ENCODE data around the gene PRKRIP1.
"Not testable (repeated sequence)": the region's sequence is repeated elsewhere in the genome, so short reads cannot be mapped to it uniquely, and the experiment has no call there.

The PRKRIP1 gene

GRCh38 chr7:102456327-102456726 lies 60.2 kb downstream of the PRKRIP1 start:
- DNase-seq, result no peak

GRCh38 chr7:102457352-102457924 lies 61.3 kb downstream of the PRKRIP1 start:
- DNase-seq, result no peak

- DNase-seq, result no peak
Observed at GRCh38 chr7:102459221-102459844, 63.2 kb downstream of the PRKRIP1 start.

- no peak for DNase-seq
Observed at GRCh38 chr7:102460467-102460866, 64.3 kb downstream of the PRKRIP1 start.

DNA sequence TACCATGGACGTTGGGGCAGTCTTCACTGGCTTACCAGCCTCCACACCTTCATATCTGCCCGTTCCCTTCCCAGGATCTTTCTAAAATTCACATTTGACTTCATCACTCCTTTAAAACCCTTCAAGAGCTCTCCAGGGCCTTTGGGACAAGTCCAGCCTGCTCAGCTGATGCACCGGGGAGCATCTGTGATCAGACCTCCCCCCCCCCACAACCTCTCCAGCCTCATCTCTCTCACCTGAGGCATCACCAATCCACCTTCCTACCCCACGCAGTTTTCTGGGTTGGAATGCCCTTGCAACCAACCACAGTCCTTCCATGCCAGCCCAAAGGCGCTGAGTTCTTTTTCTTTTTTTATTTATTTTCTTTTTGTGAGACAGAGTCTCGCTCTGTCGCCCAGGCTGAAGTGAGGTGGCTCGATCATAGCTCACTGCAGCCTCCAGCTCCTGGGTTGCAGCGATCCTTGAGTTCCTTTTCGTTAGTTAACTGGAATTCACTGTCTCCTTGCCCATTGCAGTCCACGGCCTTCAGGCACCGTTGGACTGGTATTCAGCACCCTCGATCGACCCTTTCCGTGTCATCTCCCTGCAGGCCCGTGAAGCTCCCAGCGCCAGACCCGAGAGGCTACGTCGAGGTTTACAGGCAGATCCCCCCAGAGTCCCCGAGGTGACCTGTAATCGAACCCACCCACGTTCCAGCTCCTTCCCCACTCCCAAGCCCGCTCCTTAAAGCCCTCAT lies 67.8 kb downstream of the PRKRIP1 start:
- no peak for DNase-seq

DNA sequence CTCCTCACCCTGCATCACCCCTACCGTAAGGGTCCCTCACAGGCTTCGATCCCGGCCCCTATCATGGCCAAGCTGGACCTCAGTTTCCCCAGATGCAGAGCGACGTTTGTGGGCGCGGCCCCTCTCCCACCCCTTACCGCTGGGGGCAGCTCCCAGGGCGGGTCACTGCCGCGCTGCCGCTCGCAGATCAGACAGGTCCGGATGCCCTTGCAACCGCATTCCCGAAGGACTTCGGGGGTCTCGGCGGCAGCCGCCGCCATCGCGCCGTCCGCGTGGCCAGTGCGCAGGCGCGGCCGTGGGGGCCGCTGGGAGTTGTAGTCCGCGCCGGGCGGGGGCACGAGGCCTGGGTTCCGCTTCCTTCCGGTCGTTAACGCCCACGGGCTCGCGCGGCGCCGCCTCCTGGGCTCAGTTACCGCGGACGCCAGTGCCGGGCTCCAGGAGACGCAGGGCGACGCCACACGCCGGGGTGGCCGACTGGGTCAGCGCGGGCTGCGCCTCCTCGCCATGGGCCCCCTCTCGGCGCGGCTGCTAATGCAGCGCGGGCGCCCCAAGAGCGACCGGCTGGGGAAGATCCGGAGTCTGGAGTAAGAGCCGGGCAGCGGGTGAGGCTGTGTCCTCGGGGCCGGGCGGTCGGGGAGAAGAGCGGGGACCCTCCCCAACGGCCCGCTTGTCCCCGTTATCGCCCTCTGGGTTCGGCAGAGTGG lies 68.6 kb downstream of the PRKRIP1 start, which contains the start of the genes ALKBH4 and LRWD1:
TSS of gene ALKBH4 (minus strand) at position 287 of the 704 bp plus-strand sequence. CDS start at position 260, 27 bp downstream.
TSS of gene LRWD1 (plus strand) at position 408 of the 704 bp plus-strand sequence. CDS start at position 505, 97 bp downstream.
- peak; percentile 95 for DNase-seq

DNA sequence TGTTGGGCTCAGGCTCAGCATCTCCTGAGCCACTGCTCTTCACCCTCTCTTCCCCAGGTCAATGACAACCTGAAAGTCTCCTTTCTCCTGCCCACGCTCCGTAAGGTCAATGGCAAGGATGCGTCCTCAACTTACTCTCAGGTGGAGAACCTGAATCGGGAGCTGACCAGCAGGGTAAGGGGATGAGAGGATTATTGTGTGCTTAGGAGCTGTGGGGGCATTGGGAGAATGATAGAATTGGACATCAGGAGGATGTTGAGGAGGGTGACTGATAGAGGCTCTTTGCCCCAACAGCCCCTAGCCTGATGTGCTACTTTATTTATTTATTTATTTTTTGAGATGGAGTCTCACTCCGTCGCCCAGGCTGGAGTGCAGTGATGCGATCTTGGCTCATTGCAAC lies 69.9 kb downstream of the PRKRIP1 start:
- no peak for DNase-seq

DNA sequence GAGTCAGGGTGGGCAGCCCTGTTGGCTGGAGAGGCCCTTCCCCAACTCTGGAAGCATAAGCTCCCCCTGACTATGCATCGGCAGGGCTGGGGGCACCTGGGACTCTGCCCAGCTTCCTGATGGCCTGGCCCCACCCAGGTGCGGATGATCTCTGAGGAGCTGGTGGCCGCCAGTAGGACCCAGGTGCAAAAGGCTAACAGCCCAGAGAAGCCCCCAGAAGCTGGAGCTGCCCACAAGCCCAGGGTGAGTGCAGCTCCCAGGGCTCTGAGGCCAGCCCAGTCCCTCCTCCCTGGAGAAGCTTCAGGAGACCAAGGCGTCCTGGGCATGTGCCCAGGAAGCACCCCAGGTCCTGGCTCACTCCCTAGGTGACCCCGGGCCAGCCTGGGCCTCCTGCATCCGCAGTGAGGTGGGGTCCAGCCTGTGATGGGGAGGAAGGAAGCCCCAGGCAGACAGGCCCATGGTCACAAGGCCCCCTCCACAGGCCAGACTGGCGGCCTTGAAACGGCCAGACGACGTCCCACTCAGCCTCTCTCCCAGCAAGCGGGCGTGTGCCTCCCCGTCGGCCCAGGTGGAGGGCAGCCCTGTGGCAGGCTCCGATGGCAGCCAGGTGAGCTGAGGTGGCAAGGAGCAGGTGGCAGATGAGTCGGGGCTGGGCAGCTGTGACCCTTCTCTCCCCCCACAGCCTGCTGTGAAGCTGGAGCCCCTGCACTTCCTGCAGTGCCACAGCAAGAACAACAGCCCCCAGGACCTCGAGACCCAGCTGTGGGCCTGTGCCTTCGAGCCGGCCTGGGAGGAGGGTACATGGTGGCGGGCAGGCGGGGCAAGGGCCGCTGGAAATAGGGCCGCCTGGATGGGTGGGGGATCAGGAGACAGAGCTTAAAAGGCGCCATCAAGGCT lies 71.7 kb downstream of the PRKRIP1 start:
- no peak for DNase-seq

DNA sequence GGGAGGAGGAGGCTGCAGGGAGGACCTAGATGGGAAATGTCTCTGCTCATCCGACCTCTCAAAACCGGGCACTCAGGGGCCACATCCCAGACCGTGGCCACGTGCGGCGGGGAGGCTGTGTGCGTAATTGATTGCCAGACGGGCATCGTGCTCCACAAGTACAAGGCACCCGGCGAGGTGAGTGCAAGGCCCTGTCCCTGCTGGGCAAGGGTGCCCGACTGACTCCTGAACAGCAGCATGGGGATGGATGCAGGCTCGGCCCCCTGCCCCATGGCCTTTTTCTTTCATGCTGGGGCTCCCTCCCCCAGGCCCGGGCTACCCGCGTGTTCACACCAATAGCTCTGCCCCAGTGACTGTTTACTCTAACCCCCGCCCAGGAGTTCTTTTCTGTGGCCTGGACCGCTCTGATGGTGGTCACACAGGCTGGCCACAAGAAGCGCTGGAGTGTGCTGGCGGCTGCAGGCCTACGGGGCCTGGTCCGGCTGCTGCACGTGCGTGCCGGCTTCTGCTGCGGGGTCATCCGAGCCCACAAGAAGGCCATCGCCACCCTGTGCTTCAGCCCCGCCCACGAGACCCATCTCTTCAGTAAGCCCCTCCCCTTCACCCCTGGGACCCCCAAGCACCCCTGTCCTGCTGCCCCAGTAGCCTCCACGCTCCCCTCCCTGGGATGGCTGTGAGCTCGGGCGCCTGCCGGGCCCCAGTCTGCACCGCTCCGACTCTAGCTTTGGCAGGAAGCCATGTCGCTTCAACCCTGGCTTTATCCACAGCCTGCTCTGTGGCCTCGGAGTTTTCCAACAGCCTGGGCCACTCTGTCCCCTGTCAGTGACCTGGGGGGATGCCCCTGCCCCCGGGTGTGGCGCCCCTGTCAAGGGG lies 72.6 kb downstream of the PRKRIP1 start:
- no peak for DNase-seq

DNA sequence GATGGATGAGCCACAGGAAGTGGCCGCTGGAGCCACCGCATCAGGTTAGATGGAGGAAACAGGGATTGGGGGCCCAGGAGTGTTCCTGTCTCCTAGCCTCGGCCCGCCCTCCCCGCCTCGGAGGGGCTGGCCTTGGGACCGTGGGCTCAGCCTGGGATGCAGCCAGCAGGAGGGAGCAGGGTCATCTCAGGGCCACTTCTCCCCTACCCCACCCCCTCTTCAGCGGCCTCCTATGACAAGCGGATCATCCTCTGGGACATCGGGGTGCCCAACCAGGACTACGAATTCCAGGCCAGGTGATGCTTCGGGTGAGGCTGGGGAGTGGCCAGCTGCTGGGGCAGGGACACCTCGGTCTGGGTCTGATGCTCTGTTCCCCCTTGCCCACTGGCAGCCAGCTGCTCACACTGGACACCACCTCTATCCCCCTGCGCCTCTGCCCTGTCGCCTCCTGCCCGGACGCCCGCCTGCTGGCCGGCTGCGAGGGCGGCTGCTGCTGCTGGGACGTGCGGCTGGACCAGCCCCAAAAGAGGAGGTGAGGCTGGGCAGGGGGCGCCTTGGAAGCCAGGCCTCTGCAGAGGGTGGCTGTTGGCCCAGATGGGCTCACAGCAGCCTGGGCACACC lies 73.3 kb downstream of the PRKRIP1 start:
- no peak for DNase-seq

- no peak for DNase-seq
Observed at GRCh38 chr7:102469972-102470825, 74.0 kb downstream of the PRKRIP1 start.

- DNase-seq, result no peak
Observed at GRCh38 chr7:102471791-102472125, 75.6 kb downstream of the PRKRIP1 start.

GRCh38 chr7:102472126-102473041 lies 76.2 kb downstream of the PRKRIP1 start:
- no peak for DNase-seq

DNA sequence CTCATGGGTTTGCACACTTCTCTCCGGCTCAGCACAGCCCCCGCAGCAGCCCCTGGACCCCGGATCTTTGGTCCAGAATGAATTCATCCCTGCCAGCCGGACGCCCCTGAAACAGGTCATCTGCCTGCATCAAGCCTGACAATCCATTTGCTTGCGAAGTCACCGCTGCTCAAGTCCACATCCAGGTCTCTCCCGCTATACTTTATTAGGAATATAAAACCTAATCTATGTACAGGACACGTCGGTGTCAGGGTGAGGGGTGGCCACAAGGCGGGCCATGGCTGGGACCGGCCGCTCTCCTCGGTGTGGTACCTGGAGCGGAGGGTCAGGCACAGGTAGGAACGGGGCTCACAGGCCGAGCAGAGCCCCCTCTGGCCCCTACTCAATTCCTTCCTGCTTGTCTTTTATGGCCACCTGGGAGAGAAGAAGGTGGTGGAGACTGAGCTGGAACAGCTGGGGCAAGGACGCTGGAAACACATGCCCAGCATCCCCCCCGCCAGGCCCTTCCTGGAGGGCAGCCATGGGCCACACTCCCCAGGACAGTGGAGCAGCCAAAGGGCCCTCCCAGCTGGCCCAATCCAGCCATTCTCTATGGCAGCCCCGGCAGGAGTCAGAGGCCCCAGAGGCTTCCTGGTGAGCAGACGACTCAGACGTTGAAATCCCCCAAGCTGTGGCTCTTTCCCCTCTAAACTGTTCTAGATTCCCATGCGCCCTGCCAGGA lies 77.3 kb downstream of the PRKRIP1 start:
- no peak for DNase-seq

DNA sequence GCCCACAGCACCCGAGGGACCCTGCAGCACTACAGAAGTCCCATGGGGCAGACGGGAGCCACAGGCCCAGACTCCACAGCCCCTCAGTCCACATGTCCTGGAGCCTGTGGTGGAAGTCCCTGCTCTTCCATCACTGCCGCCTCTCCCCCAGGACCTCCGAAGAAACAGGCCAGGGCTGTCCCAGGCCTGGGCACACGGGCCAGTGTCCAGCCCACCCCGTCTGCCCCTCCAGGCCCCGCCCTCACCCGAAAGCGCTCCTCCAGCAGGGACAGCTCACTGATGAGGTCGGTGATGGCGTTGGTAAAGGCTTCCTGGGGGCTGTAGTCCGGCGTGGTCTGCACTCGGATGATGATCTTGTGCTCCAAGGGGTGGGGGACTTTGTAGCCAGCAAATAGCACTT lies 78.0 kb downstream of the PRKRIP1 start:
- DNase-seq, result not testable (repeated sequence)

DNA sequence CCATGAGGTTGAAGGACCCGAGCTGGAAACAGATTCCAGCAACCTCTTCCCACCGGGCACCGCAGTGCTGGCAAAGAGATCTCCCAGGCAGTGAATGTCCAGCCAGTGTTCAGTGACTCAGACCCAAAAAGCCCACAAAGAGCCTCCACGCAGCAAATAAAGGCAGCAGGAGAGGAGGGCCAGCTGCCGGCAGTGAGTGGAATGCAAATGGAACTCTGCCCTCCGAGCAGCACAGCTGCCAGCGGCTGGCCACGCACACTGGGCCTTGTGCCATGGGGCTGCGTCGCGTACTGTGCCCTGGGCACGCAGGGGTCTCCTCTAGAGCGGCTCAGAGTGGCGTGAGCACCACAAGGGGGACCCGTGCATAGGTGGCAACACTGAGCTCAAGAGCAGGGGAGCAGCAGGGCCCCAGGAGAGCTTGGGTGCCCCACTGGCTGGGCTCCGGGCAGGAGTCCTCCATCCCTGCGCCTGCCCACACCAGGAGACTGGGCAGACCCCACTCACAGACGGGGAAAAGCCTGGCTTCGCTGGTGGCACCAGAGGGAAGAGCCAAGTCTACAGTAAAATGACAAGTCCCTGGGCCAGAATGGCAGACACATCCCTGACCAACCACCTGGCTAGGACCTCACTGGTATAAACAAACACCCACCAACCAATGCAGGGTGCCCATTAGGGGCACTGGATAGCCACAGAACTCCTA lies 78.7 kb downstream of the PRKRIP1 start:
- DNase-seq, result not testable (repeated sequence)
